Vagina (tissue), 2 donors: ENCODE results near the gene PPTC7.

ENCODE experiments used
- CTCF ChIP-seq, 3 experiments: fragments of 450-650 bp in 2 of 3; fragments of 200-600 bp in 1 of 3; sonication (generic) in 1 of 3; IDR thresholded peaks; one replicate each; pipeline ENCODE4 v1.5.1; 2017 to 2019; ENCODE audit warnings: antibody characterized with exemption in 3 of 3, mild to moderate bottlenecking in 2 of 3, moderate library complexity in 2 of 3
- POLR2A ChIP-seq, 2 donors: fragments of 450-650 bp; IDR thresholded peaks; one replicate each; pipeline ENCODE4 v1.6.1; 2017; ENCODE audit warnings: antibody characterized with exemption in 2 of 2, mild to moderate bottlenecking in 2 of 2, moderate library complexity in 2 of 2
- POLR2AphosphoS5 ChIP-seq, 2 donors: sonication (generic); formaldehyde crosslinking; IDR thresholded peaks; one replicate each; pipeline ENCODE4 v1.9.0; 2017; ENCODE audit warnings: antibody characterized with exemption in 2 of 2, mild to moderate bottlenecking in 2 of 2, low read depth in 1 of 2; ENCODE audit not compliant: insufficient read depth in 1 of 2

GRCh38 chr12:110560048-110560447 lies 23.1 kb downstream of the PPTC7 start:
- TF ChIP-seq CTCF (IDR thresholded peaks at IDR 0.05) (no peak), POLR2A (IDR thresholded peaks at IDR 0.05) (no peak), POLR2AphosphoS5 (IDR thresholded peaks at IDR 0.05; ENCODE audit: insufficient read depth in 1 of 2, low read depth in 1 of 2) (no peak)
